HCT116 (cell line): Measurements from ENCODE around the gene WNT9A. TPM values are rescaled to one million over a fixed set of nuclear protein-coding genes. Genes with fewer than 3 reads are reported as not detected.

ENCODE experiments used
- ATAC-seq: fragments of 200-7000 bp; cut with Tn5 transposase; 2 replicates; pipeline ENCODE4 v1.9.1; 2020; ENCODE audit warnings: mild to moderate bottlenecking, moderate library complexity
- BruUV-seq: library from RNA; stranded (reverse); fragments of 400-500 nt; replicated peaks from 2 replicates; lab custom pipeline; 2021; lab: Mats Ljungman, UMichigan
- CTCF ChIA-PET: fragments of 300-600 bp; sonication (Branson Sonifier 250); formaldehyde crosslinking; loops from one replicate; lab custom pipeline; 2021; ENCODE audit warnings: antibody characterized with exemption; lab: Charles Lee
- POLR2A ChIA-PET: fragments of 300-600, 350-600 bp; sonication (Branson Sonifier 250); formaldehyde crosslinking; loops from one replicate; lab custom pipeline; 2021; ENCODE audit warnings: antibody characterized with exemption; lab: Charles Lee
- RAD21 ChIA-PET, 2 experiments: fragments of 300-600 bp; sonication (Branson Sonifier 250); formaldehyde crosslinking; loops; one replicate each; lab custom pipeline; 2023; ENCODE audit warnings: low total read pairs in 2 of 2; ENCODE audit not compliant: uncharacterized antibody in 2 of 2, unreplicated experiment in 2 of 2, low non-redundant PET in 1 of 2; lab: Charles Lee
- DNase-seq: peaks from one replicate; pipeline ENCODE4 v3.0.0-alpha.2; 2010; ENCODE audit warnings: low read depth, low spot score
- H2AFZ ChIP-seq: fragments of 200-600 bp; shearing (Covaris generic), sonication (generic); 2 replicates; pipeline ENCODE4 v1.6.1; 2017; ENCODE audit warnings: low read depth, mixed run types, mixed read lengths, antibody characterized with exemption, low read length; ENCODE audit not compliant: poor library complexity, severe bottlenecking
- H3K27ac ChIP-seq: 2 replicates; pipeline ENCODE4 v1.5.1; 2012; ENCODE audit warnings: low read depth, low read length
- H3K27me3 ChIP-seq: fragments of 200-600 bp; sonication (generic); 2 replicates; pipeline ENCODE4 v1.6.1; 2016; ENCODE audit warnings: mixed run types, low read length, mixed read lengths; ENCODE audit not compliant: insufficient read depth
- H3K36me3 ChIP-seq, 2 experiments: fragments of 200-500 bp in 1 of 2; fragments of 200-600 bp in 1 of 2; sonication (Bioruptor generic) in 1 of 2; sonication (generic) in 1 of 2; 2 replicates each; pipeline versions ENCODE4 v1.5.1 to v1.6.1; 2014 to 2016; ENCODE audit warnings: low read length in 2 of 2, inconsistent platforms in 1 of 2, mixed read lengths in 1 of 2, mixed run types in 1 of 2; ENCODE audit not compliant: insufficient read depth in 2 of 2, control insufficient read depth in 1 of 2
- H3K4me1 ChIP-seq, 2 experiments: fragments of 200-600 bp in 1 of 2; sonication (generic) in 1 of 2; 2 replicates each; pipeline versions ENCODE4 v1.5.1 to v1.6.1; 2012 to 2017; ENCODE audit warnings: low read length in 2 of 2, inconsistent platforms in 1 of 2, mild to moderate bottlenecking in 1 of 2, mixed read lengths in 1 of 2, mixed run types in 1 of 2, moderate library complexity in 1 of 2; ENCODE audit not compliant: insufficient read depth in 2 of 2, control insufficient read depth in 1 of 2
- H3K4me2 ChIP-seq: fragments of 200-600 bp; sonication (generic); 2 replicates; pipeline ENCODE4 v1.6.1; 2017; ENCODE audit warnings: mixed run types, low read length, mixed read lengths
- H3K4me3 ChIP-seq, 2 experiments: fragments of 200-600 bp in 1 of 2; sonication (generic) in 1 of 2; replicated peaks in 1 of 2; 2 replicates each; pipeline ENCODE4 v1.5.1; 2011 to 2016; ENCODE audit warnings: low read length in 2 of 2, control low read depth in 1 of 2, low read depth in 1 of 2, mild to moderate bottlenecking in 1 of 2, mixed read lengths in 1 of 2, mixed run types in 1 of 2
- H3K79me2 ChIP-seq: fragments of 200-600 bp; sonication (generic); 2 replicates; pipeline ENCODE4 v1.6.1; 2017; ENCODE audit warnings: mild to moderate bottlenecking, mixed run types, low read length, moderate library complexity, mixed read lengths; ENCODE audit not compliant: insufficient read depth
- H3K9ac ChIP-seq: fragments of 200-600 bp; sonication (generic); 2 replicates; pipeline ENCODE4 v1.6.1; 2016; ENCODE audit warnings: low read length, mixed read lengths
- H3K9me2 ChIP-seq: fragments of 200-600 bp; sonication (generic), shearing (Covaris generic); 2 replicates; pipeline ENCODE4 v1.6.1; 2017; ENCODE audit warnings: mixed run types, mild to moderate bottlenecking, moderate library complexity; ENCODE audit not compliant: insufficient read depth
- H3K9me3 ChIP-seq, 2 experiments: fragments of 200-500 bp in 1 of 2; fragments of 200-600 bp in 1 of 2; sonication (Bioruptor generic) in 1 of 2; sonication (generic) in 1 of 2; 2 replicates each; pipeline ENCODE4 v1.6.1; 2014 to 2017; ENCODE audit warnings: low read length in 2 of 2, mixed read lengths in 2 of 2, inconsistent platforms in 1 of 2, low read depth in 1 of 2, mild to moderate bottlenecking in 1 of 2, mixed run types in 1 of 2, moderate library complexity in 1 of 2; ENCODE audit not compliant: control insufficient read depth in 1 of 2, insufficient read depth in 1 of 2
- H4K20me1 ChIP-seq: fragments of 200-600 bp; sonication (generic), shearing (Covaris generic); 2 replicates; pipeline ENCODE4 v1.6.1; 2017; ENCODE audit warnings: mixed run types, mild to moderate bottlenecking, moderate library complexity; ENCODE audit not compliant: insufficient read depth
- ATF3 ChIP-seq: IDR thresholded peaks from 2 replicates; pipeline ENCODE4 v1.6.1; 2012
- EGR1 ChIP-seq: IDR thresholded peaks from 2 replicates; pipeline ENCODE4 v1.6.1; 2012; ENCODE audit warnings: low read depth
- EZH2 ChIP-seq: fragments of 200-600 bp; sonication (generic); IDR thresholded peaks from 2 replicates; pipeline ENCODE4 v1.6.1; 2017; ENCODE audit warnings: antibody characterized with exemption, mixed run types
- EZH2phosphoT487 ChIP-seq: fragments of 200-600 bp; IDR thresholded peaks from 2 replicates; pipeline ENCODE4 v1.6.1; 2018; ENCODE audit warnings: antibody characterized with exemption, borderline replicate concordance
- JUND ChIP-seq: IDR thresholded peaks from 2 replicates; pipeline ENCODE4 v1.6.1; 2012
- RAD21 ChIP-seq: IDR thresholded peaks from 2 replicates; pipeline ENCODE4 v1.6.1; 2012; ENCODE audit warnings: low read depth, mild to moderate bottlenecking
- REST ChIP-seq: IDR thresholded peaks from 2 replicates; pipeline ENCODE4 v1.6.1; 2012; ENCODE audit warnings: low read depth
- SIN3A ChIP-seq: IDR thresholded peaks from 2 replicates; pipeline ENCODE4 v1.6.1; 2012; ENCODE audit warnings: low read depth
- SP1 ChIP-seq: IDR thresholded peaks from 2 replicates; pipeline ENCODE4 v1.6.1; 2012; ENCODE audit warnings: low read depth
- SRF ChIP-seq: IDR thresholded peaks from 2 replicates; pipeline ENCODE4 v1.6.1; 2012; ENCODE audit warnings: low read depth
- TCF7L2 ChIP-seq: IDR thresholded peaks from 2 replicates; pipeline ENCODE4 v1.7.0; 2011; ENCODE audit warnings: borderline replicate concordance, inconsistent platforms; ENCODE audit not compliant: insufficient read depth, insufficient read length; ENCODE audit errors: extremely low read depth
- ZBTB33 ChIP-seq: IDR thresholded peaks from 2 replicates; pipeline ENCODE4 v1.6.1; 2011; ENCODE audit warnings: mild to moderate bottlenecking, low read length, moderate library complexity; ENCODE audit not compliant: insufficient replicate concordance; ENCODE audit errors: extremely low read depth
- ZFX ChIP-seq: fragments of 450-650 bp; IDR thresholded peaks from 2 replicates; pipeline ENCODE4 v1.6.1; 2017
- intact Hi-C: fragments of 100-400 bp; cut with micrococcal nuclease; formaldehyde crosslinking; loops from 2 replicates; pipeline ENCODE4 v1.10.0; 2022
- total RNA-seq: library from RNA; stranded (reverse); gene quantifications from one replicate; pipeline ENCODE4 v1.2.1, GENCODE V29; 2021; ENCODE audit not compliant: unreplicated experiment

Gene WNT9A
- total RNA-seq, 1 experiment from 2014 or later, result 5.6 TPM

- TF ChIP-seq ZBTB33 (no peak), EZH2 (no peak), ZFX (no peak), JUND (no peak)
Observed at GRCh38 chr1:227944931-227945890, 2.5 kb downstream of the WNT9A start (continued).

- intact Hi-C loops, result no loop called here
- ATAC-seq, result no peak
- Histone ChIP-seq H3K4me3 (no peak overlapping the region), H4K20me1 (no peaks in the 10 kb centered on the region), H3K4me1 (peaks cover 19 to 36% of the 10 kb centered on the region in 2 experiments), H3K27ac (peak overlapping the region; percentile 79; the same call in 1 of the 2 replicates), H2AFZ (no peak overlapping the region), H3K9ac (no peak overlapping the region), H3K9me2 (no peaks in the 10 kb centered on the region), H3K4me2 (no peak overlapping the region), H3K36me3 (no peaks in the 10 kb centered on the region), H3K27me3 (no peaks in the 10 kb centered on the region), H3K9me3 (no peaks in the 10 kb centered on the region), H3K79me2 (peaks cover 23% of the 10 kb centered on the region; the same call in 1 of the 2 replicates)
- ChIA-PET CTCF (no interaction called here), POLR2A (no interaction called here), RAD21 (no interaction called here)
- BruUV-seq, result no TSS peak
- no peak for DNase-seq
- TF ChIP-seq ATF3 (no peak), SIN3A (no peak), EGR1 (no peak), ZBTB33 (no peak), REST (no peak), JUND (no peak), TCF7L2 (no peak), EZH2phosphoT487 (no peak), SRF (no peak), ZFX (no peak), SP1 (no peak), EZH2 (no peak), RAD21 (no peak)
Observed at GRCh38 chr1:227944090-227944930, 3.4 kb downstream of the WNT9A start.
